H1 (cell line): ENCODE data around the gene PHACTR2. TPM values are rescaled to one million over a fixed set of nuclear protein-coding genes. Genes with fewer than 3 reads are reported as not detected.

Source experiments
- CTCF ChIA-PET: fragments of 300-600 bp; sonication (Branson Sonifier 250); formaldehyde crosslinking; loops from one replicate; lab custom pipeline; 2021; ENCODE audit not compliant: partially characterized antibody; lab: Charles Lee
- POLR2A ChIA-PET: fragments of 300-600 bp; sonication (Branson Sonifier 250); formaldehyde crosslinking; loops from one replicate; lab custom pipeline; 2021; ENCODE audit warnings: inconsistent platforms; ENCODE audit not compliant: partially characterized antibody; lab: Charles Lee
- DNase-seq, 2 experiments: peaks; one replicate each; pipeline versions ENCODE4 v3.0.0 to v3.0.0-alpha.2; 2010 to 2022; ENCODE audit warnings: low spot score in 2 of 2, low read depth in 1 of 2, mixed read lengths in 1 of 2
- FAIRE-seq: peaks from 2 replicates; lab custom pipeline; 2011; peaks lifted over from hg19 to GRCh38; lab: Jason Lieb, UNC
- H2AFZ ChIP-seq: 2 replicates; pipeline ENCODE4 v1.8.1; 2012; ENCODE audit warnings: low read length, inconsistent platforms
- H2AK5ac ChIP-seq: 2 replicates; pipeline ENCODE4 v1.6.1; 2013; ENCODE audit warnings: low read depth, low read length
- H2BK120ac ChIP-seq: replicated peaks from 2 replicates; pipeline ENCODE3; 2013; ENCODE audit warnings: low read depth, low read length, inconsistent platforms
- H2BK12ac ChIP-seq: 2 replicates; pipeline ENCODE4 v1.6.1; 2013; ENCODE audit warnings: low read depth, low read length
- H2BK15ac ChIP-seq: 2 replicates; pipeline ENCODE4 v1.6.1; 2013; ENCODE audit warnings: low read length
- H2BK20ac ChIP-seq: 2 replicates; pipeline ENCODE4 v1.6.1; 2013; ENCODE audit warnings: low read length
- H2BK5ac ChIP-seq: 2 replicates; pipeline ENCODE4 v1.6.1; 2013; ENCODE audit warnings: low read depth, low read length
- H3K14ac ChIP-seq: 2 replicates; pipeline ENCODE4 v1.6.1; 2013; ENCODE audit warnings: inconsistent platforms; ENCODE audit not compliant: insufficient read length
- H3K18ac ChIP-seq: 2 replicates; pipeline ENCODE4 v1.6.1; 2013; ENCODE audit warnings: low read length; ENCODE audit errors: extremely low read depth
- H3K23ac ChIP-seq: 2 replicates; pipeline ENCODE4 v1.6.1; 2013; ENCODE audit warnings: inconsistent platforms; ENCODE audit not compliant: insufficient read length
- H3K23me2 ChIP-seq: 2 replicates; pipeline ENCODE4 v1.6.1; 2013; ENCODE audit warnings: low read depth, low read length
- H3K27ac ChIP-seq: 2 replicates; pipeline ENCODE4 v1.6.1; 2011; ENCODE audit warnings: low read depth, low read length, inconsistent platforms
- H3K27me3 ChIP-seq, 4 experiments: replicated peaks in 1 of 4; 1 replicate in 1 of 4; 2 replicates in 3 of 4; pipeline versions ENCODE4 v1.6.1 to v1.8.1; 2011 to 2013; ENCODE audit warnings: low read length in 3 of 4, mild to moderate bottlenecking in 3 of 4, inconsistent platforms in 2 of 4, mixed read lengths in 2 of 4, moderate library complexity in 1 of 4; ENCODE audit not compliant: control insufficient read depth in 3 of 4, insufficient read depth in 3 of 4; ENCODE audit errors: extremely low read depth in 1 of 4
- H3K36me3 ChIP-seq, 4 experiments: 2 replicates each; pipeline versions ENCODE4 v1.6.1 to v1.8.1; 2011 to 2013; ENCODE audit warnings: mild to moderate bottlenecking in 4 of 4, low read length in 3 of 4, moderate library complexity in 2 of 4, control low read depth in 1 of 4, inconsistent platforms in 1 of 4; ENCODE audit not compliant: insufficient read depth in 4 of 4, control insufficient read depth in 2 of 4
- H3K4ac ChIP-seq: replicated peaks from 2 replicates; pipeline ENCODE3; 2013; ENCODE audit warnings: low read length, low read depth, mixed read lengths, inconsistent platforms; ENCODE audit not compliant: insufficient read length
- H3K4me1 ChIP-seq, 4 experiments: replicated peaks in 1 of 4; 1 replicate in 1 of 4; 2 replicates in 3 of 4; pipeline versions ENCODE4 v1.6.1 to v1.8.1; 2011 to 2013; ENCODE audit warnings: low read length in 3 of 4, inconsistent platforms in 2 of 4, mixed read lengths in 1 of 4; ENCODE audit not compliant: insufficient read depth in 4 of 4, control insufficient read depth in 3 of 4
- H3K4me2 ChIP-seq, 2 experiments: 2 replicates each; pipeline versions ENCODE4 v1.6.1 to v1.8.1; 2011 to 2013; ENCODE audit warnings: low read depth in 2 of 2, low read length in 2 of 2, control low read depth in 1 of 2, inconsistent platforms in 1 of 2, mild to moderate bottlenecking in 1 of 2; ENCODE audit not compliant: insufficient read depth in 1 of 2
- H3K4me3 ChIP-seq, 4 experiments: fragments of 200-600, 300-600 bp in 1 of 4; sonication (generic), shearing (Covaris generic), sonication (Bioruptor Twin) in 1 of 4; 2 replicates each; pipeline versions ENCODE4 v1.5.1 to v1.8.1; 2011 to 2016; ENCODE audit warnings: low read length in 4 of 4, low read depth in 3 of 4, control low read depth in 2 of 4, inconsistent platforms in 2 of 4, mild to moderate bottlenecking in 2 of 4, mixed read lengths in 1 of 4, moderate library complexity in 1 of 4; ENCODE audit not compliant: insufficient read depth in 2 of 4; ENCODE audit errors: extremely low read depth in 1 of 4
- H3K56ac ChIP-seq: replicated peaks from 2 replicates; pipeline ENCODE3; 2013; ENCODE audit warnings: low read depth, mild to moderate bottlenecking, mixed read lengths, low read length, inconsistent platforms; ENCODE audit not compliant: insufficient read length
- H3K79me1 ChIP-seq: 2 replicates; pipeline ENCODE4 v1.6.1; 2013; ENCODE audit warnings: low read depth, low read length, control low read depth
- H3K79me2 ChIP-seq, 2 experiments: 2 replicates each; pipeline versions ENCODE4 v1.6.1 to v1.8.1; 2012 to 2013; ENCODE audit warnings: low read length in 2 of 2, mild to moderate bottlenecking in 2 of 2, inconsistent platforms in 1 of 2; ENCODE audit not compliant: insufficient read depth in 2 of 2, control insufficient read depth in 1 of 2
- H3K9ac ChIP-seq, 4 experiments: replicated peaks in 1 of 4; 1 replicate in 1 of 4; 2 replicates in 3 of 4; pipeline versions ENCODE4 v1.6.1 to v1.8.1; 2011 to 2013; ENCODE audit warnings: low read depth in 3 of 4, low read length in 3 of 4, control low read depth in 2 of 4, mild to moderate bottlenecking in 2 of 4, moderate library complexity in 2 of 4, inconsistent platforms in 1 of 4; ENCODE audit errors: extremely low read depth in 1 of 4
- H3K9me3 ChIP-seq, 2 experiments: 2 replicates each; pipeline versions ENCODE4 v1.6.1 to v1.8.1; 2012 to 2013; ENCODE audit warnings: mild to moderate bottlenecking in 2 of 2, moderate library complexity in 2 of 2, control low read depth in 1 of 2, inconsistent platforms in 1 of 2, low read depth in 1 of 2, low read length in 1 of 2, mixed read lengths in 1 of 2; ENCODE audit not compliant: insufficient read depth in 2 of 2
- H4K20me1 ChIP-seq, 2 experiments: replicated peaks in 1 of 2; 2 replicates each; pipeline versions ENCODE3 to v1.8.1; 2011 to 2013; ENCODE audit warnings: inconsistent platforms in 2 of 2, low read length in 2 of 2, mild to moderate bottlenecking in 1 of 2; ENCODE audit not compliant: insufficient read depth in 2 of 2, control insufficient read depth in 1 of 2
- H4K5ac ChIP-seq: 2 replicates; pipeline ENCODE4 v1.6.1; 2013; ENCODE audit warnings: low read length, low read depth, mixed read lengths, inconsistent platforms; ENCODE audit not compliant: insufficient read length
- H4K8ac ChIP-seq: 2 replicates; pipeline ENCODE4 v1.8.0; 2013; ENCODE audit warnings: mild to moderate bottlenecking, moderate library complexity, low read length, inconsistent platforms; ENCODE audit not compliant: insufficient read depth; ENCODE audit errors: extremely low read depth
- H4K91ac ChIP-seq: replicated peaks from 2 replicates; pipeline ENCODE3; 2013; ENCODE audit warnings: low read length, mixed read lengths, inconsistent platforms; ENCODE audit not compliant: insufficient read length
- POLR2AphosphoS5 ChIP-seq: IDR thresholded peaks from 2 replicates; pipeline ENCODE4 v1.6.1; 2011; ENCODE audit warnings: low read depth, low read length
- SIN3A ChIP-seq, 2 experiments: IDR thresholded peaks in 1 of 2; conservative IDR thresholded peaks in 1 of 2; 2 replicates each; pipeline ENCODE4 v1.6.1; 2011 to 2012; ENCODE audit warnings: low read length in 2 of 2, improper control_type of control experiment in 1 of 2, low read depth in 1 of 2, mild to moderate bottlenecking in 1 of 2
- TCF12 ChIP-seq: IDR thresholded peaks from 2 replicates; pipeline ENCODE4 v1.6.1; 2011; ENCODE audit warnings: low read depth, mild to moderate bottlenecking, low read length
- WGBS, 2 experiments: shearing (Covaris generic) in 1 of 2; methylation state at CpG; one replicate each; pipeline versions ENCODE4 v1.1.6 to v1.1.7; 2013 to 2015; ENCODE audit warnings: low lambda C conversion rate in 2 of 2, mixed read lengths in 2 of 2, inconsistent platforms in 1 of 2, low coverage in 1 of 2, missing lambda C conversion rate in 1 of 2; ENCODE audit not compliant: insufficient replicate concordance in 2 of 2, insufficient coverage in 1 of 2, insufficient read length in 1 of 2; ENCODE audit errors: extremely low coverage in 1 of 2, missing lambda C conversion rate in 1 of 2; 5-methylcytosine and 5-hydroxymethylcytosine counted together
- polyA plus RNA-seq, 7 experiments: library from polyadenylated mRNA; depleted of rRNA in 3 of 7; stranded (reverse) in 5 of 7; unstranded in 2 of 7; fragments of >200 nt in 5 of 7; fragments of 200-250 nt in 2 of 7; gene quantifications; 1 replicate in 5 of 7; 2 replicates in 1 of 7; 4 replicates in 1 of 7; pipeline versions ENCODE4 v1.2.1 to v1.2.3, GENCODE V29; 2011 to 2013; ENCODE audit warnings: missing spikeins in 2 of 7, mixed read lengths in 2 of 7
- total RNA-seq: library from RNA; stranded (reverse); fragmentation: NEBNext Ultra II Directional; extraction: Animal tissue kit (Norgen Biotek cat#: 25700); gene quantifications from 2 replicates; pipeline ENCODE4 v1.2.1, GENCODE V29; 2021
- TF ChIP-seq, protein P1 (sequence below): IDR thresholded peaks from 2 replicates; pipeline ENCODE4 v1.6.1; 2011; ENCODE audit warnings: low read length, improper control_type of control experiment

PHACTR2 gene
- total and polyA plus RNA-seq, 2 of the 8 experiments (the other 6 are each of a cell fraction or from before 2014, with no cell fraction given): 16.9 to 131 TPM

DNA sequence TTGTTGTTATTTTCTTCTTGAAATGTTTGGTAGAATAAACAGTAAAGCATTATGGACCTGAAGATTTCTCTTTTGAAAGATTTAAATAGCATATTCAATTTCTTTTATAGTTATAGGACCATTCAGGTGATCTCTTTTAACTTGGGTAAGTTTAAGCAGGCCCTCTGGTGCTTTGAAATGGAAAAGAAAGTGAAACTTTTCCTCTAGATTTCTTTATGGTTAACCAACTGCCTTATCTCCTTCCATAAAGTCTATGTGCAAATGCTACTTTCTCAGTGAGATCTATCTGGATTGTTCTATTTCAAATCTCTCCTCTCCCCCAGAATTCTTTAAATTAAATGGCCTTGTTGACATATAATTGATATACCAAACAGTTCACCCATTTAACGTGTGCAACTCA lies 54.0 kb downstream of the PHACTR2 start:
- ChIA-PET CTCF (interaction anchor here (0.6 to 0.8 kb wide), 3 partner anchors 121 to 1194 kb away, joined by 3 to 4 read pairs (median 3); no protein-coding TSS in a partner anchor), POLR2A (no interaction called here)
- Histone ChIP-seq H3K9me3 (no peaks in the 10 kb centered on the region), H2BK5ac (no peak overlapping the region), H3K36me3 (peaks cover 0 to 3% (median 0%) of the 10 kb centered on the region in 4 experiments; a peak in 2 of 8 replicates), H2AK5ac (no peak overlapping the region), H3K56ac (no peak overlapping the region), H2BK120ac (no peak overlapping the region), H3K23me2 (no peaks in the 10 kb centered on the region), H2AFZ (no peak overlapping the region), H3K23ac (no peak overlapping the region), H3K4ac (no peak overlapping the region), H3K14ac (no peak overlapping the region), H3K18ac (no peak overlapping the region), H2BK20ac (no peak overlapping the region), H4K91ac (no peak overlapping the region), H2BK12ac (no peak overlapping the region), H3K9ac (no peak overlapping the region), H3K79me1 (no peaks in the 10 kb centered on the region), H3K4me3 (no peak overlapping the region), H2BK15ac (no peak overlapping the region), H4K8ac (no peak overlapping the region), H4K5ac (no peak overlapping the region), H3K27me3 (no peaks in the 10 kb centered on the region), H3K79me2 (peaks cover 0 to 41% of the 10 kb centered on the region in 2 experiments; a peak in 2 of 4 replicates), H3K4me1 (peaks cover 0 to 13% (median 4%) of the 10 kb centered on the region in 4 experiments; a peak in 3 of 7 replicates), H3K27ac (no peak overlapping the region), H3K4me2 (no peak overlapping the region), H4K20me1 (no peaks in the 10 kb centered on the region)
- TF ChIP-seq TCF12: no peak
- TF ChIP-seq POLR2AphosphoS5: no peak
- no peak for TF ChIP-seq SIN3A (conservative IDR thresholded peaks at IDR 0.05 in 1 of 2, IDR thresholded peaks at IDR 0.05 in 1 of 2; ENCODE audit: low read depth in 1 of 2, low read length in 2 of 2)
- TF ChIP-seq, protein P1, sequence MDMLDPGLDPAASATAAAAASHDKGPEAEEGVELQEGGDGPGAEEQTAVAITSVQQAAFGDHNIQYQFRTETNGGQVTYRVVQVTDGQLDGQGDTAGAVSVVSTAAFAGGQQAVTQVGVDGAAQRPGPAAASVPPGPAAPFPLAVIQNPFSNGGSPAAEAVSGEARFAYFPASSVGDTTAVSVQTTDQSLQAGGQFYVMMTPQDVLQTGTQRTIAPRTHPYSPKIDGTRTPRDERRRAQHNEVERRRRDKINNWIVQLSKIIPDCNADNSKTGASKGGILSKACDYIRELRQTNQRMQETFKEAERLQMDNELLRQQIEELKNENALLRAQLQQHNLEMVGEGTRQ: no peak
- no peak for DNase-seq
- FAIRE-seq: no peak
- 85% methylated on average over 1 of the region's 1 CpG; no CpG with 5 or more reads in 1 of the 2 experiments for WGBS, 2 experiments
